GM19395 (cell line): ENCODE results near the gene ANKS1A.

ENCODE experiments used
- ATAC-seq: cut with Tn5 transposase; IDR thresholded peaks from one replicate; pipeline ENCODE4 v1.9.1; 2021; ENCODE audit warnings: mild to moderate bottlenecking, moderate library complexity; ENCODE audit not compliant: unreplicated experiment

ANKS1A gene

DNA sequence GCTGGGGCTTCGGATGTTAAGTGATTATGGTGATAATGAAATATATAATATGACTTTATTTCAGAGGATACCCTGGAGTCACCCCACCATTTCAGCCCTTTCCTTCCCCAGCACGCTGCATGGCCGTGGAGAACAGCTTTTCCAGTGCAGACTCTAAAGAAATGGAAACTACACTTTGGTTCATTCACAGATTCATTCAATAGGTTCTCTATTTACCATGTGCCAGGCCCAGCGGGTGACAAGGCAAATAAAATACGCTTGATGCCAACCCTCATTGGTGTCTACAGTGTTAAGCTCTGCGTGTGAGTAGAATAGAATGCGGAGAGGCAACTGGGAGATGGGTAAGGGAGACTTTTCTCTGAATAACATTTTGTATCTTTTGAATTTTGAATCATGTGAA is 162.3 kb downstream of the ANKS1A start:
- no peak for ATAC-seq

GRCh38 chr6:35051997-35052583 is 163.0 kb downstream of the ANKS1A start:
- ATAC-seq = no peak

DNA sequence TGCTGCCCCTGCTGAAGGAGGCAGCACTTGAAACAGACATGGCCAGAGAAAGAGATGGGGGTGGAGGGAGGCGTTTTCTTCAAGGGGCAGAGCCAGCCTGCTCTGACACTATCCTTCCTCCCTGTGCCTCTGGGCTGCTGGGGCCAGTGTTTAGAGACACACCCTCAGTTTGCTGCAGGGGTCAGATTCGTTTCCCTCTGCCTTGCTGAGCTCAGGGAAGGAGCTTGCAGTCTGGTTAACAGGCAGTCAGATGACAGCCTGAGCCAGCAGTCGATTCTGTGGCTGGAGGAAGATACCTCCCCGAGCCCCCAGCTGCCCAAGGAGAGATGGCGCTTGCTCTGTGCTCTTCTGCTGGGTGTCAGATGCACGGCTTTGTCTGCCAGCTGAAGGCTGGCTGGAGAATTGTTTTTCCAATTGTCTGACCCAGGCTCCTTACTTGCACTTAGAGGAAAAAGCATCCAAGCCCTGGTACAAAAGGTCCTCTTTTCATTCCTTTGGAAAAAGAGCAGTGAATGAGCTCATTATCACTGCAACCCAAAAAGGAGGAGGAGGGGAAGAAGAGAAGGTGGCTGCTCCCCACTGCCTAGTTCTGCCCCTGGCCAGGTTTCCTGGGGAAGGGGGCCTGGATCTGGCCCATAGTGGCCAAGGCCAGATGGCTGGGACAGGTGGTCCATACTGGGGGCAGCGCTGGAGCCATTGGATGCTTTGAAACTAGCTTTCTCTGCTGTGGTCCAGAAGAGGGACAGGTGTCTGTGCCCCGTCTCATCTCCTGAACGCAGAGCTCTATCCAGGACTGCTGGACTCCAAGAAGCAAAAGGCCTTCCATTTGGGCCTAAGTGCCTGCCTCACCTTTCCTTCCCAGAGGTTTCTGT is 163.9 kb downstream of the ANKS1A start:
- no peak for ATAC-seq

DNA sequence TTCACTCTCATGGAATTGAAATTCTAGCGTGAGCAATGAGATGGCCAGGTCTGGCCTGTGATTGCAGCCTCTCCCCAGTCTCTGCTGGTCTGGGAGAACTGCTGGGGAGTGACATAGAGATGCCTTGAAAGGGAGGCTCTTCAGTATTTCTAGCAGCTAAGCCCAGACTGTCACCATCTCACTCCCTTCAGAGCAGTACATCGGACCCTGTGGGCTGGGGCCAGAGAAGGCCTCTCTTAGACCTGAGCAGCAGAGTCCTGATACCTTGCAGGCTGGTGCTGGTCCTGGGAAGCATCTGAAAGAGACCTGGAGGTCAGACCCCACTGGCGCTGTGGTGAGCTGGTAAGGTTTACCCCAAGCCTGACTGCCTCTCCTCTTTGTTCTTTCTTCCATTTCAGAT is 164.6 kb downstream of the ANKS1A start:
- ATAC-seq = no peak

GRCh38 chr6:35054106-35054742 is 165.2 kb downstream of the ANKS1A start:
- no peak for ATAC-seq

DNA sequence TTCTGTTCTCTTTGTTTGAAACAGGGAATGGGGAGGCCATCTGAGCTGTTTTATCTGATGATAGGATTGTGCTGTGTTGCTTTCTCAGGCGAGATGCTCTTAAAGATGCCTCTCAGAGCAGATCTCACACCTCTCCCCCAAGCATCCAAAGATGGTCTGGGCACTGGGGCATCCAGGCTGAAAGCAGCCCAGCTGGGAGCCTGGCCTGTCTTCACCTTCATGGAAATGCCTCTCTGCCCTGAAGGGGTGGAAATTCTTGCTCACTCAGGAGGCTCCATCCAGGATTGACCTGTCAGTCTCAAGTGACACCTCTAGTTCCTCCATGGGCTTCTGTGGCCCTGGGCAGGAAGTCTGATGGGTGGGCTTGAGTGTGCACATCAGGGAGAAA is 165.7 kb downstream of the ANKS1A start:
- ATAC-seq = no peak

DNA sequence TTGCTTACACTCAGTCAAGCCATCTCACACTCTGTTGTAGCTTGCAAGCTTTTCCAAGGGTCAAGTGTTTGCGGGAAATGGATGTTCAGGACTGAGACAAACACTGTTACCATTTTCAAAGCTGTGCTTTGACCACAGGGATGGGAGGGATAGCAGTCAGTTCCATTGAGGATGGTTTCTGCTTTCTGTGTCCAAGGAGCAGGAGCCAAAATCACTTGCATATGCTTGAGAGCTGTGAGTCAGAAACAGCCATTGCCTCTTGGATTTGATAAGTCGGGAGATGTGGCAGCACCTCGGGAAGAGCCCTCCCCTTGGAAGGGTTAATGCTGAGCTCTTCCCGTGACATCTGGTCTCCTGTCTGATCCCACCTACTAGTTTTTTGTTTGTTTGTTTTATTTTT is 166.8 kb downstream of the ANKS1A start:
- no peak for ATAC-seq

GRCh38 chr6:35056952-35057351 is 167.9 kb downstream of the ANKS1A start:
- no peak for ATAC-seq

DNA sequence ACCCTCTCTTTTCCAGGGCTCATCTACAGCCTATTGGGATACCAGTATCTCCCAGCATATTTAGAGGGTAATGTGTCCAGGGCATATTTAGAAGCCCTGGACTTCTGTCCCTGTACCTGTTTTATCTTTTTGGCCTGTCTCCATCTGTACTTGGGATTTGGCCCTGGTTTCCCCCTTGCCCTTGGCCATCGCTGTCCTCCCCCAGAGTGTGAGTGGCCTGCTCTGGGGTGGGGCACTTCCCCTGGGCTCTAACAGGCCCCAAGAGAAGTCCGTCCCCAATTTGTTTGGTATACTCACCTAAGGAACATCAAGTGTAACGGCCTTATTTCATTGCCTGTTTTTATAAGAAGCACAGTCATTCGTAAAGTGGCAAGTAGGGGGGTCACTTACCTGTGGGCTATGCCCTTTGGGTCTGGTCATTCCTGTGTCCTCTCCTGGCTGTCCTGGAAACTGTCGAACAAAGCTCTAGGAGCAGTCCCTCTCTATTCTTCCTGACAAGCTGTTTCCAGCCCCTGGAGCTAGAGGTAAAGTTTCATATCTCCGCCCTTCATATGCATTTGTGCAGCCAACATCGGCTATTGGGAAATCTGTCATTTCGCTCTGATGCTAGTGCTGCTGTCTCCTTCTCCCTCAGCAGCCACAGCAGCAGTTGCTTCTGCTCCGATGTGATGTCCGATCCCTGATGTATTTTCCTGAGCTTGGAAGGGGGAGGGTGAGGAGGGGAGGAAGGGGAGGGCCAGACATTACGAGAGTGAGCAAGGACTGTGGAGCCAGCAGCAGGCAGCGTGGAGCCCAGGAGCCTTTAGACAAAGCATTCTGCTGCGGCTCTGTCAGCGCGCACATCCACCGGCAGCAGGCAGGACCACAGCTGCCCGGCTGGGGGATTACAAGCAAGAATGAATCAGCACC is 168.6 kb downstream of the ANKS1A start:
- no peak for ATAC-seq

- ATAC-seq = no peak
Measured at GRCh38 chr6:35058358-35058675, 169.3 kb downstream of the ANKS1A start.

DNA sequence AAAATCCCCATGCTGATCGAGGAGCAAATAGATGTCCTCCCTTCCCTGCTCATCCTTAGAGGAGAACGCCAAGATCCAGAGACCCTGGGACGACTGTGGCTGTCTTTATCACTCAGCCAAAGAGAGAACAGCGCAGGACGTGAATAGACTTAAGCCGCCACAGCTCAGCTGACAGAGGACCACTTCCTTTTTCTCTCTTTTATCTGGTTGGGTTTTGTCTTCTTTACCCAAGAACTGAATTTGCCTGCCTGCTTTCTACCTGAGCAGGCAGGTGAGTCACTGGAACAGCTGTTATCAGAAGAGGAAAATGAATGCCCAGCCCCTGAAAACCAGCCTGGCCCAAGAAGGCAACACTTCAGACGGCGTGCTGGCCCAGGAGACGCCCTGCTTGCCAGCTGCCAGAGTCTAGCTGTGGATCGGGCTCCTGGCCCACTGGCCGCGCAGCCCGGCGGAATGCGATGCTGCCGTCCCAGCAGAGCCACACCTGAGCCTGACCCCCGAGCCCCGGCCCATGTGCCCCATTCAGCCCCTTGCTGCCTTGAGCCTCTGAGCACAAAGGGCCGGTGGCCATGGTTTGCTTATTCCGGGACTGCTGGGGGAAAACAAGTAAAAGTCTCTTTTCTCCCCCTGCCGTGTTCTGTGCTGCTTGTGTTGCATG is 169.9 kb downstream of the ANKS1A start:
- no peak for ATAC-seq

GRCh38 chr6:35059596-35060345 is 170.7 kb downstream of the ANKS1A start:
- ATAC-seq = no peak

- ATAC-seq = no peak
Measured at GRCh38 chr6:35061102-35061615, 172.1 kb downstream of the ANKS1A start.

GRCh38 chr6:35061651-35062410 is 172.8 kb downstream of the ANKS1A start:
- no peak for ATAC-seq

DNA sequence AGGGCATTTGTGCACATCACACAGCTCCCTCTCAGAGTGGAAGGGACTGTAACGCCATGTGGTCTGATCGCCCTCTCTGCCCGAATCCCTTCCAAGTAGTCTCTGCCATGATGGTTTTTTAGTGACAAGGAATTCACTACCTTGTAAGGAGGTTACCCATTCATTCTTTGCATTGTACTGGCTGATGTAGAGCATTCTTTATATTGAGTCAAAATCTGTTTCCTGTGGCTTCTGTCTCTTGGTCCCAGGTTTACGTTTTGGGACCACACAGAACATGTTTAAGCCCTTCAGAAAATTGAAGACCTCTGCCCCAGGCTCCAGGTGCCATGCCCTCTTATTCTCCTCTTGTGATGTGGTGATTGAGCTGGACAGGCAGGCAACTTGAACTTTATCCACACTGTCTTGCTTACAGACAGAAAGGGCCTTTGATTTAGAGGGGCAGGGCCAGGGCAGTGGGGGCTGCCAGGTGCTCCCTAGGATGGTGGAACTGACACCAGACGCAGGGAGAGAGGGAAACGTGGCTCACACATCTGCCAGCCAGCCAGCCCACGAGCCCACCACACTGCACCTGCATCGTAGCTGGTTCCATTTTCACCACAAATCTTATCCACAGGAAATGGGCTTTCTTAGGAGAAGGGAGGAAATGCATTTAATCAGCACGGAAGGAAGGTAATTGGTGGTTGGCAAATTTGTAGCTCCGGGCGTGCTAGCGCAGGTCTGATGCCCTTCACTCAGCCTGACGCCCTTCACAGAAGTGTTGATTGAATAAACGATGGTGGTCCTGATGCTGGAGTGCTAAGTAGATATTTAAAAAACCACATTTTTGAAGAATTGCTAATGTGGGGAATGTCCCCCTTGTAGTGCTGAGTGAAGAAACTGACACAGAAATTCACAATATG is 173.9 kb downstream of the ANKS1A start:
- no peak for ATAC-seq

- ATAC-seq = no peak
Measured at GRCh38 chr6:35063701-35064280, 174.7 kb downstream of the ANKS1A start.

GRCh38 chr6:35064290-35064689 is 175.2 kb downstream of the ANKS1A start:
- no peak for ATAC-seq
